H54 (cell line): ENCODE measurements around the gene PAIP2B.
"Not testable (repeated sequence)": the region's sequence is repeated elsewhere in the genome, so short reads cannot be mapped to it uniquely, and the experiment has no call there.

Experiments used
- DNase-seq: peaks from one replicate; pipeline ENCODE4 v3.0.0; 2011; ENCODE audit warnings: low spot score, mixed read lengths; ENCODE audit not compliant: insufficient read length
- FAIRE-seq: peaks from 3 replicates; lab custom pipeline; 2011; peaks lifted over from hg19 to GRCh38; lab: Jason Lieb, UNC
- POLR2A ChIP-seq: IDR thresholded peaks from 2 replicates; pipeline ENCODE4 v1.6.1; 2011; ENCODE audit warnings: low read depth, mild to moderate bottlenecking, low read length

The PAIP2B gene

GRCh38 chr2:71238089-71238488, 11.2 kb upstream of the PAIP2B start:
- DNase-seq, result no peak
- TF ChIP-seq POLR2A, result no peak
- FAIRE-seq, result no peak

GRCh38 chr2:71235930-71236587, 9.2 kb upstream of the PAIP2B start:
- no peak for FAIRE-seq
- DNase-seq, result no peak
- TF ChIP-seq POLR2A, result no peak

- FAIRE-seq, result not testable (repeated sequence)
Measured at GRCh38 chr2:71233072-71233471, 6.2 kb upstream of the PAIP2B start.

GRCh38 chr2:71226096-71226964, 573 bp downstream of the PAIP2B start:
- FAIRE-seq, result no peak
- no peak for TF ChIP-seq POLR2A
- DNase-seq, result no peak

More at GRCh38 chr2:71233072-71233471, 6.2 kb upstream of the PAIP2B start:
- not testable (repeated sequence) for DNase-seq

GRCh38 chr2:71224935-71225334, 2.0 kb downstream of the PAIP2B start:
- TF ChIP-seq POLR2A, result no peak
- no peak for DNase-seq
- FAIRE-seq, result no peak

- DNase-seq, result no peak
Measured at GRCh38 chr2:71224457-71224856, 2.4 kb downstream of the PAIP2B start.

GRCh38 chr2:71223767-71224333, 3.1 kb downstream of the PAIP2B start:
- peak; percentile 45 for FAIRE-seq
- TF ChIP-seq POLR2A, result no peak
- peak; percentile 13 for DNase-seq

More at GRCh38 chr2:71224457-71224856, 2.4 kb downstream of the PAIP2B start:
- no peak for TF ChIP-seq POLR2A
- no peak for FAIRE-seq

- FAIRE-seq, result no peak
- TF ChIP-seq POLR2A, result no peak
- no peak for DNase-seq
Measured at GRCh38 chr2:71220743-71221142, 6.2 kb downstream of the PAIP2B start.

- TF ChIP-seq POLR2A, result no peak
- DNase-seq, result no peak
- FAIRE-seq, result no peak
Measured at GRCh38 chr2:71216501-71216900, 10.4 kb downstream of the PAIP2B start.

GRCh38 chr2:71215447-71215846, 11.5 kb downstream of the PAIP2B start:
- TF ChIP-seq POLR2A, result no peak
- DNase-seq (no peak), FAIRE-seq (no peak)

GRCh38 chr2:71212336-71212735, 14.6 kb downstream of the PAIP2B start:
- no peak for DNase-seq
- FAIRE-seq, result no peak
- no peak for TF ChIP-seq POLR2A

- TF ChIP-seq POLR2A, result no peak
- FAIRE-seq (no peak), DNase-seq (no peak)
Measured at GRCh38 chr2:71210292-71210691, 16.6 kb downstream of the PAIP2B start.

- TF ChIP-seq POLR2A, result no peak
- no peak for FAIRE-seq
- no peak for DNase-seq
Measured at GRCh38 chr2:71208756-71209155, 18.1 kb downstream of the PAIP2B start.

- FAIRE-seq (no peak), DNase-seq (no peak)
- TF ChIP-seq POLR2A, result no peak
Measured at GRCh38 chr2:71207601-71208000, 19.3 kb downstream of the PAIP2B start.

GRCh38 chr2:71206271-71206670, 20.6 kb downstream of the PAIP2B start:
- no peak for FAIRE-seq

More at GRCh38 chr2:71206271-71206670, 20.6 kb downstream of the PAIP2B start:
- DNase-seq, result no peak
- no peak for TF ChIP-seq POLR2A
